ENCODE data around the gene SLAMF8. TPM values are rescaled to one million over a fixed set of nuclear protein-coding genes. Genes with fewer than 3 reads are reported as not detected.

SLAMF8 gene
- total and polyA plus RNA-seq, 4 donors: 0.28 to 1.6 (median 1.1) TPM

- WGBS: 48% methylated on average over 3 of the region's 3 CpGs
- TF ChIP-seq, protein P1, sequence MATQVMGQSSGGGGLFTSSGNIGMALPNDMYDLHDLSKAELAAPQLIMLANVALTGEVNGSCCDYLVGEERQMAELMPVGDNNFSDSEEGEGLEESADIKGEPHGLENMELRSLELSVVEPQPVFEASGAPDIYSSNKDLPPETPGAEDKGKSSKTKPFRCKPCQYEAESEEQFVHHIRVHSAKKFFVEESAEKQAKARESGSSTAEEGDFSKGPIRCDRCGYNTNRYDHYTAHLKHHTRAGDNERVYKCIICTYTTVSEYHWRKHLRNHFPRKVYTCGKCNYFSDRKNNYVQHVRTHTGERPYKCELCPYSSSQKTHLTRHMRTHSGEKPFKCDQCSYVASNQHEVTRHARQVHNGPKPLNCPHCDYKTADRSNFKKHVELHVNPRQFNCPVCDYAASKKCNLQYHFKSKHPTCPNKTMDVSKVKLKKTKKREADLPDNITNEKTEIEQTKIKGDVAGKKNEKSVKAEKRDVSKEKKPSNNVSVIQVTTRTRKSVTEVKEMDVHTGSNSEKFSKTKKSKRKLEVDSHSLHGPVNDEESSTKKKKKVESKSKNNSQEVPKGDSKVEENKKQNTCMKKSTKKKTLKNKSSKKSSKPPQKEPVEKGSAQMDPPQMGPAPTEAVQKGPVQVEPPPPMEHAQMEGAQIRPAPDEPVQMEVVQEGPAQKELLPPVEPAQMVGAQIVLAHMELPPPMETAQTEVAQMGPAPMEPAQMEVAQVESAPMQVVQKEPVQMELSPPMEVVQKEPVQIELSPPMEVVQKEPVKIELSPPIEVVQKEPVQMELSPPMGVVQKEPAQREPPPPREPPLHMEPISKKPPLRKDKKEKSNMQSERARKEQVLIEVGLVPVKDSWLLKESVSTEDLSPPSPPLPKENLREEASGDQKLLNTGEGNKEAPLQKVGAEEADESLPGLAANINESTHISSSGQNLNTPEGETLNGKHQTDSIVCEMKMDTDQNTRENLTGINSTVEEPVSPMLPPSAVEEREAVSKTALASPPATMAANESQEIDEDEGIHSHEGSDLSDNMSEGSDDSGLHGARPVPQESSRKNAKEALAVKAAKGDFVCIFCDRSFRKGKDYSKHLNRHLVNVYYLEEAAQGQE (IDR thresholded peaks at IDR 0.05): no peak
- TF ChIP-seq, protein P2, sequence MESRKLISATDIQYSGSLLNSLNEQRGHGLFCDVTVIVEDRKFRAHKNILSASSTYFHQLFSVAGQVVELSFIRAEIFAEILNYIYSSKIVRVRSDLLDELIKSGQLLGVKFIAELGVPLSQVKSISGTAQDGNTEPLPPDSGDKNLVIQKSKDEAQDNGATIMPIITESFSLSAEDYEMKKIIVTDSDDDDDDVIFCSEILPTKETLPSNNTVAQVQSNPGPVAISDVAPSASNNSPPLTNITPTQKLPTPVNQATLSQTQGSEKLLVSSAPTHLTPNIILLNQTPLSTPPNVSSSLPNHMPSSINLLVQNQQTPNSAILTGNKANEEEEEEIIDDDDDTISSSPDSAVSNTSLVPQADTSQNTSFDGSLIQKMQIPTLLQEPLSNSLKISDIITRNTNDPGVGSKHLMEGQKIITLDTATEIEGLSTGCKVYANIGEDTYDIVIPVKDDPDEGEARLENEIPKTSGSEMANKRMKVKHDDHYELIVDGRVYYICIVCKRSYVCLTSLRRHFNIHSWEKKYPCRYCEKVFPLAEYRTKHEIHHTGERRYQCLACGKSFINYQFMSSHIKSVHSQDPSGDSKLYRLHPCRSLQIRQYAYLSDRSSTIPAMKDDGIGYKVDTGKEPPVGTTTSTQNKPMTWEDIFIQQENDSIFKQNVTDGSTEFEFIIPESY (IDR thresholded peaks at IDR 0.05): no peak
- TF ChIP-seq JUND (IDR thresholded peaks at IDR 0.05) (no peak), RXRA (IDR thresholded peaks at IDR 0.05) (no peak), YY1 (IDR thresholded peaks at IDR 0.05) (no peak), GABPA (IDR thresholded peaks at IDR 0.05 in 1 of 2, conservative IDR thresholded peaks at IDR 0.05 in 1 of 2) (no peak), NR2F2 (IDR thresholded peaks at IDR 0.05) (no peak), SP1 (IDR thresholded peaks at IDR 0.05) (no peak), RAD21 (IDR thresholded peaks at IDR 0.05) (no peak), HNF4G (IDR thresholded peaks at IDR 0.05) (no peak), CTCF (IDR thresholded peaks at IDR 0.05; ENCODE audit: low read depth, low read length, missing input control) (no peak), EGR1 (IDR thresholded peaks at IDR 0.05; ENCODE audit: low read depth in 2 of 2) (no peak), FOXA2 (IDR thresholded peaks at IDR 0.05) (no peak)
- TF ChIP-seq, protein P3, sequence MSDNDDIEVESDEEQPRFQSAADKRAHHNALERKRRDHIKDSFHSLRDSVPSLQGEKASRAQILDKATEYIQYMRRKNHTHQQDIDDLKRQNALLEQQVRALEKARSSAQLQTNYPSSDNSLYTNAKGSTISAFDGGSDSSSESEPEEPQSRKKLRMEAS (IDR thresholded peaks at IDR 0.05): no peak
- TF ChIP-seq, protein P4, sequence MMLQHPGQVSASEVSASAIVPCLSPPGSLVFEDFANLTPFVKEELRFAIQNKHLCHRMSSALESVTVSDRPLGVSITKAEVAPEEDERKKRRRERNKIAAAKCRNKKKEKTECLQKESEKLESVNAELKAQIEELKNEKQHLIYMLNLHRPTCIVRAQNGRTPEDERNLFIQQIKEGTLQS (IDR thresholded peaks at IDR 0.05): no peak
- H3K27me3 ChIP-seq (ENCODE audit: control insufficient read depth in 4 of 4, insufficient read depth in 4 of 4, low read length in 3 of 4): no peaks in the 10 kb centered on the region
- H3K9ac ChIP-seq (ENCODE audit: low read depth in 1 of 2, low read length in 2 of 2): no peak overlapping the region
- H3K9me3 ChIP-seq (ENCODE audit: control insufficient read depth in 4 of 4, low read length in 3 of 4): no peaks in the 10 kb centered on the region
- no peak overlapping the region for H3K27ac ChIP-seq (ENCODE audit: low read depth in 1 of 2, low read length in 2 of 2)
- DNase-seq (ENCODE audit: low spot score): no peak
- no peak overlapping the region for H3K4me3 ChIP-seq (ENCODE audit: low read depth in 1 of 3, low read length in 3 of 3)
- no peaks in the 10 kb centered on the region for H3K36me3 ChIP-seq (ENCODE audit: control insufficient read depth in 4 of 4, insufficient read depth in 3 of 4, low read depth in 1 of 4, low read length in 3 of 4)
- no peaks in the 10 kb centered on the region for H3K4me1 ChIP-seq (ENCODE audit: control insufficient read depth in 4 of 4, insufficient read depth in 4 of 4, low read length in 3 of 4)
These were observed 21.7 kb downstream of the SLAMF8 start for GRCh38 chr1:159848326-159848725.
